Activated naive CD4-positive, alpha-beta T cell treated with anti-CD3 and anti-CD28 coated beads, Interleukin-2, amount 10 ng/mL, durations not matched to agents 7 days and 5 days (primary cell): Measurements from ENCODE around the gene TRAPPC12.
A peak's percentile ranks its signal among the peaks of the same experiment; 100 is the strongest.
"Not testable (repeated sequence)": the region's sequence is repeated elsewhere in the genome, so short reads cannot be mapped to it uniquely, and the experiment has no call there.

ENCODE experiments used
- CTCF ChIA-PET: fragments of 350-600 bp; sonication (Branson Sonifier 250); formaldehyde crosslinking; loops from one replicate; lab custom pipeline; 2021; ENCODE audit warnings: antibody characterized with exemption; lab: Charles Lee
- DNase-seq: peaks from one replicate; pipeline ENCODE4 v3.0.0-alpha.2; 2020
- H3K27ac Mint-ChIP-seq: one replicate; pipeline ENCODE4 v1.8.0; 2021; ENCODE audit warnings: mild to moderate bottlenecking, moderate library complexity, mixed read lengths
- H3K27me3 Mint-ChIP-seq: one replicate; pipeline ENCODE4 v1.8.0; 2021; ENCODE audit warnings: mild to moderate bottlenecking, mixed read lengths
- H3K36me3 Mint-ChIP-seq: one replicate; pipeline ENCODE4 v1.8.0; 2021; ENCODE audit warnings: mixed read lengths
- H3K4me1 Mint-ChIP-seq: one replicate; pipeline ENCODE4 v1.8.0; 2021; ENCODE audit warnings: mixed read lengths
- H3K4me3 Mint-ChIP-seq: one replicate; pipeline ENCODE4 v1.8.0; 2021; ENCODE audit warnings: mild to moderate bottlenecking, moderate library complexity, mixed read lengths
- H3K9me3 Mint-ChIP-seq: one replicate; pipeline ENCODE4 v1.8.0; 2021; ENCODE audit warnings: mixed read lengths

The TRAPPC12 gene

DNA sequence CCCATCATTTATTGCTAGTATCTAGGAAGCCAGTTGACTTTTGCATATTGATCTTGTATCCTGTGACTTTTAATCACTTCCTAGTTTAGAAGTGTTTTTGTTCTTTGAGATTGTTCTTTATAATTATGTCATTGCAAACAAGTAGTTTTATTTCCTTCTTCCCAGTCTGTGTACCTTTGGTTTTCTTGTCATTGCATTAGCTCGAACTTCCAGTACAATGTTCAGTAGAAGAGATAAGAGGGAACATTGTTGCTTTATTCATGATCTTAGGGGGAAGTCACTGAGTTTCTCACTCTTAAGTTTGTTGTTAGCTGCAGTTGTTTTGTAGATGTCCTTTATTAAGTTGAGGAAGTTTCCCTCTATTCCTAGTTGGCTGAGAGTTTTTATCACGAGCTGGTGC, 61.0 kb downstream of the TRAPPC12 start:
- CTCF ChIA-PET, result interaction anchor here (0.7 to 5.1 kb wide), 2 partner anchors 17 to 708 kb away, joined by 3 to 33 read pairs; no protein-coding TSS in a partner anchor
- Mint-ChIP-seq H3K4me3 (no peak overlapping the region), H3K36me3 (peaks cover 2% of the 10 kb centered on the region), H3K27me3 (no peaks in the 10 kb centered on the region), H3K27ac (no peak overlapping the region), H3K9me3 (no peaks in the 10 kb centered on the region), H3K4me1 (peaks cover 2% of the 10 kb centered on the region)
- no peak for DNase-seq

DNA sequence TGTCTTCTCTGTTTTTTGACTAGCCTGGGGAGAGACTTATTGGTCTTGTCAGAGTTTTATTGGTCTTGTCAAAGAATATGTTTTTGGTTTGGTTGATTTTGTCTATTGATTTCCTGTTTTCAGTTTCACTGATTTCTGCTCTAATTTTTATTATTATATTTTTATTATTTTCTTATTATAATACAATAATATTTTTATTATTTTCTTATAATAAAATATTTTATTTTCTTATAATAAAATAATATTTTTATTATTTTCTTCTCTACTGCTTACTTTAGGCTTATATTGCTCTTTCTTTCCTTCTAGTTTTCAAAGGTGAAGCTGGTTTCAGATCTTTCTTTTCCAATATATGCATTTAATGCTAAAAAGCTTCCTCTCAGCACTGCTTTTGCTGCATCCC, 62.0 kb downstream of the TRAPPC12 start:
- CTCF ChIA-PET, result interaction anchor here (2.1 to 5.1 kb wide), 2 partner anchors 18 to 21 kb away, joined by 8 to 33 read pairs; no protein-coding TSS in a partner anchor
- no peak for DNase-seq
- H3K36me3 Mint-ChIP-seq, result peaks cover 11% of the 10 kb centered on the region
- H3K4me1 Mint-ChIP-seq, result peaks cover 2% of the 10 kb centered on the region
- no peak overlapping the region for H3K4me3 Mint-ChIP-seq
- H3K27me3 Mint-ChIP-seq, result no peaks in the 10 kb centered on the region
- H3K9me3 Mint-ChIP-seq, result no peaks in the 10 kb centered on the region
- H3K27ac Mint-ChIP-seq, result no peak overlapping the region

- Mint-ChIP-seq H3K9me3 (no peaks in the 10 kb centered on the region), H3K4me1 (peaks cover 2% of the 10 kb centered on the region), H3K4me3 (no peak overlapping the region), H3K27ac (no peak overlapping the region), H3K36me3 (peaks cover 13% of the 10 kb centered on the region), H3K27me3 (no peaks in the 10 kb centered on the region)
- no peak for DNase-seq
- CTCF ChIA-PET, result interaction anchor here (2.1 to 5.1 kb wide), 2 partner anchors 19 to 20 kb away, joined by 8 to 33 read pairs; no protein-coding TSS in a partner anchor
Observed at GRCh38 chr2:3442185-3442584, 62.7 kb downstream of the TRAPPC12 start.

GRCh38 chr2:3443083-3443482, 63.6 kb downstream of the TRAPPC12 start:
- H3K9me3 Mint-ChIP-seq, result no peaks in the 10 kb centered on the region
- peaks cover 2% of the 10 kb centered on the region for H3K4me1 Mint-ChIP-seq
- DNase-seq, result no peak
- H3K27me3 Mint-ChIP-seq, result no peaks in the 10 kb centered on the region
- no peak overlapping the region for H3K27ac Mint-ChIP-seq
- no peak overlapping the region for H3K4me3 Mint-ChIP-seq
- CTCF ChIA-PET, result interaction anchor here (2.1 to 5.1 kb wide), 2 partner anchors 19 to 20 kb away, joined by 8 to 33 read pairs; no protein-coding TSS in a partner anchor
- H3K36me3 Mint-ChIP-seq, result peaks cover 15% of the 10 kb centered on the region

GRCh38 chr2:3443506-3444084, 64.1 kb downstream of the TRAPPC12 start:
- H3K27me3 Mint-ChIP-seq, result no peaks in the 10 kb centered on the region
- H3K27ac Mint-ChIP-seq, result no peak overlapping the region
- peaks cover 2% of the 10 kb centered on the region for H3K4me1 Mint-ChIP-seq
- H3K4me3 Mint-ChIP-seq, result no peak overlapping the region
- DNase-seq, result no peak
- peaks cover 15% of the 10 kb centered on the region for H3K36me3 Mint-ChIP-seq
- CTCF ChIA-PET, result interaction anchor here (2.1 to 5.1 kb wide), 2 partner anchors 19 to 20 kb away, joined by 8 to 33 read pairs; no protein-coding TSS in a partner anchor
- H3K9me3 Mint-ChIP-seq, result no peaks in the 10 kb centered on the region

DNA sequence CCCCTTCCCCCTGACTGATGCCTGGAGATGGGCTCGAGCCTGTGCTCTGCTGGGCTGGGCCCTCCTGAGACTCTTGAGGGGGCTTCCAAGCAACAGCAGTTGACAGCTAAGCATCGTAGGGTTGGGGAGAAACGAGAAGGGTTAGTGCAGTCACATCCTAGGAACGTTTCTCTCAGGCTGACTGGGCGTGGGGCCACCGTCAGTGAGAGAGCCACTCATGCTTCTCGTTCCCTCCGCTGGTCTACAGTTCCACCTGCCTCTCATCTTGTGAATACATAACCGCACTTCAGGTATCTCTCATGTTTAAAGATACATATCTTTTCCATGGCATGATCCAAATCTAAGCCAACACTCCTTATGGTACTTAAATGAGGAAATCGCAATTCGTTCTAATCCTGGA, 66.4 kb downstream of the TRAPPC12 start:
- peaks cover 19% of the 10 kb centered on the region for H3K36me3 Mint-ChIP-seq
- no peak for DNase-seq
- H3K27ac Mint-ChIP-seq, result no peak overlapping the region
- peaks cover 2% of the 10 kb centered on the region for H3K4me1 Mint-ChIP-seq
- no peak overlapping the region for H3K4me3 Mint-ChIP-seq
- no peaks in the 10 kb centered on the region for H3K27me3 Mint-ChIP-seq
- CTCF ChIA-PET, result interaction anchor here (2.3 kb wide), 1 partner anchor 15 kb away, joined by 10 read pairs; no protein-coding TSS in a partner anchor
- no peaks in the 10 kb centered on the region for H3K9me3 Mint-ChIP-seq

- Mint-ChIP-seq H3K27me3 (no peaks in the 10 kb centered on the region), H3K36me3 (peaks cover 21% of the 10 kb centered on the region), H3K4me3 (no peak overlapping the region), H3K9me3 (no peaks in the 10 kb centered on the region), H3K27ac (no peak overlapping the region), H3K4me1 (no peaks in the 10 kb centered on the region)
- DNase-seq, result no peak
- CTCF ChIA-PET, result interaction anchor here (2.3 kb wide), 1 partner anchor 15 kb away, joined by 10 read pairs; no protein-coding TSS in a partner anchor
Observed at GRCh38 chr2:3446381-3446780, 66.9 kb downstream of the TRAPPC12 start.

DNA sequence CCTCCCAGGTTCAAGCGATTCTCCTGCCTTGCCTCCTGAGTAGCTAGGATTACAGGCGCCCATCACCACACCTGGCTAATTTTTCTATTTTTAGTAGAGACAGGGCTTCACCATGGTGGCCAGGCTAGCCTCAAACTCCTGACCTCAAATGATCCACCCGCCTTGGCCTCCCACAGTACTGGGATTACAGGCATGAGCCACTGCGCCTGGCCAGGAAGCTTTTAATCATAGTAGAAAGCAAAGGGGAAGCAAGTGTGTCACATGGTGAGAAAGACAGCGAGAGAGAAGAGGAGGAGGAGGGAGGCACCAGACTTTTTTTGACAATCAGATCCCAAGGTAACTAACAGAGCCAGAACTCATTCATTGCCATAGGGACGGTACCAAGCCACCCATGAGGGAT, 67.7 kb downstream of the TRAPPC12 start:
- not testable (repeated sequence) for DNase-seq
- H3K36me3 Mint-ChIP-seq, result peaks cover 21% of the 10 kb centered on the region
- CTCF ChIA-PET, result interaction anchor here (2.3 kb wide), 1 partner anchor 14 kb away, joined by 10 read pairs; no protein-coding TSS in a partner anchor

GRCh38 chr2:3447789-3448317, 68.4 kb downstream of the TRAPPC12 start:
- CTCF ChIA-PET, result interaction anchor here (0.7 kb wide), 1 partner anchor 1595 kb away, joined by 3 read pairs; no protein-coding TSS in a partner anchor
- Mint-ChIP-seq H3K27ac (no peak overlapping the region), H3K4me1 (no peaks in the 10 kb centered on the region), H3K9me3 (no peaks in the 10 kb centered on the region), H3K36me3 (peaks cover 21% of the 10 kb centered on the region), H3K27me3 (no peaks in the 10 kb centered on the region), H3K4me3 (no peak overlapping the region)
- no peak for DNase-seq

More for the DNA sequence above, 67.7 kb downstream of the TRAPPC12 start:
- not testable (repeated sequence) for H3K27ac Mint-ChIP-seq, H3K27me3 Mint-ChIP-seq, H3K9me3 Mint-ChIP-seq, H3K4me3 Mint-ChIP-seq, H3K4me1 Mint-ChIP-seq

- peaks cover 21% of the 10 kb centered on the region for H3K36me3 Mint-ChIP-seq
- DNase-seq, H3K27ac Mint-ChIP-seq, H3K4me3 Mint-ChIP-seq, H3K4me1 Mint-ChIP-seq, H3K9me3 Mint-ChIP-seq, H3K27me3 Mint-ChIP-seq: not testable (repeated sequence)
- CTCF ChIA-PET, result interaction anchor here (0.7 kb wide), 1 partner anchor 1595 kb away, joined by 3 read pairs; no protein-coding TSS in a partner anchor
Observed at GRCh38 chr2:3448441-3448911, 69.0 kb downstream of the TRAPPC12 start.

DNA sequence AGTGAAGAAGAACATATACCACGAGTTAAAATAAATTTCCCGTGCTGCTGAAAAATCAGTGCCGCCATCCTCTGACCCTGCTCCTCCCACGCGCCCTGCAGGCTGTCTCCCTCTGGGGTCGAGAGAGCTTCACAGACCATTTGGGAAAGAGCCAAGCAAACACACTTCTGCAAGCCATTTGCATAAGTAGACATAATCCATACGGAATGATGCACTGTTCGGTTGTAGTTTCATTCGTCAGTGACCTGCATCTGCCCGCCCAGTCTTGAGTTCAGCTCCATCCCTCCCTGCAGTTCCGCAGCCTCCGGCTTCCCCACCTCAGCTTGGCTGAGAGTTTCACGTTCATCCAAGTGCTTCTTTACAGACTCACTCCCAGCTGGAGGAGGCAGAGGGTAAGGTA, 69.6 kb downstream of the TRAPPC12 start:
- Mint-ChIP-seq H3K36me3 (peaks cover 21% of the 10 kb centered on the region), H3K27ac (no peak overlapping the region)
- CTCF ChIA-PET, result no interaction called here

DNA sequence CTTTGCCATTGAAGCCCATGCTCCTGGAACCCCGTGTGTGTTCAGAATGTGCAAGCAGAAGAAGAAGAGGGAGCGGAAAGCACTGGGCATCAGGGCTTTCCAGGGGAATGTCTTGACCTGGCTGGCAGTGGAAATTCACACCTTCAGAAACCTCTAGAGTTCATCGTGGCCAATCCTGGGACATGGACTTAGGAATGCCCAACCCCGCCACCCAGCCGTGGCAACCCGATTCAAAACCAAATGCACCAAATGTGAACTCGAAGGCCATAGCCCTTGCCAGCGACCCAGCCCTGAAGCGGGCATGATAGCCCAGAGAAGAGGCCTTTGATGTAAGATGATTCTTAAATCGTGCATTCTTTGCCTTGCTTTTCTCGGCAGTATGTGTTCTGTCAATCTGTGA, 70.4 kb downstream of the TRAPPC12 start:
- DNase-seq, result no peak
- H3K4me1 Mint-ChIP-seq, result no peaks in the 10 kb centered on the region
- no peak overlapping the region for H3K4me3 Mint-ChIP-seq
- no peaks in the 10 kb centered on the region for H3K9me3 Mint-ChIP-seq
- H3K36me3 Mint-ChIP-seq, result peaks cover 21% of the 10 kb centered on the region
- no peak overlapping the region for H3K27ac Mint-ChIP-seq
- H3K27me3 Mint-ChIP-seq, result no peaks in the 10 kb centered on the region
- CTCF ChIA-PET, result no interaction called here

More for the DNA sequence above, 69.6 kb downstream of the TRAPPC12 start:
- H3K4me1 Mint-ChIP-seq, result no peaks in the 10 kb centered on the region
- no peak for DNase-seq
- no peaks in the 10 kb centered on the region for H3K9me3 Mint-ChIP-seq
- no peak overlapping the region for H3K4me3 Mint-ChIP-seq
- H3K27me3 Mint-ChIP-seq, result no peaks in the 10 kb centered on the region

GRCh38 chr2:3450385-3451010, 71.0 kb downstream of the TRAPPC12 start:
- H3K36me3 Mint-ChIP-seq, result peaks cover 19% of the 10 kb centered on the region
- no peak overlapping the region for H3K4me3 Mint-ChIP-seq
- no peaks in the 10 kb centered on the region for H3K4me1 Mint-ChIP-seq
- no peaks in the 10 kb centered on the region for H3K27me3 Mint-ChIP-seq
- DNase-seq, result no peak
- no peaks in the 10 kb centered on the region for H3K9me3 Mint-ChIP-seq
- CTCF ChIA-PET, result interaction anchor here (1.3 kb wide), 1 partner anchor 11 kb away, joined by 4 read pairs; no protein-coding TSS in a partner anchor
- H3K27ac Mint-ChIP-seq, result no peak overlapping the region

DNA sequence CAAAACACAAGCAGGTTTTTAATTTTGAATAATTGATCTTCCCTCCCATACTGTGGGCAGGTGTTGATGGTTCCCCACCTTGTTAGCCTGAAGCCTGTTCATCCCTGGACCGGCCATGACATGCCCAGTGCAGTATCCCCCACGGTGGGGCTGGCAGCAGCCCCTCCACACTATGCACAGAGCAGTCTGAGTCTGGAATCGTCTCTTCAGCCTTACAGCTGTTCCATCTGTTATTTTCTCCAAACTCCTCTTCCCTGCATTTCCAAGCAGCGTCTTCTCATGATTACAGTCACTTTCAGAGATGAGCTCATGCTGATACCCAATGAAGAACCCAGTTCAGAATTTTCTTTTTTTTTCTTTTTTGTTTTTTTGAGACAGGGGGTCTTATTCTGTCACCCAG, 71.7 kb downstream of the TRAPPC12 start:
- DNase-seq, result no peak
- CTCF ChIA-PET, result interaction anchor here (1.3 kb wide), 1 partner anchor 11 kb away, joined by 4 read pairs; no protein-coding TSS in a partner anchor
- Mint-ChIP-seq H3K27me3 (no peaks in the 10 kb centered on the region), H3K4me3 (no peak overlapping the region), H3K27ac (peak overlapping the region; percentile 28), H3K9me3 (no peaks in the 10 kb centered on the region), H3K36me3 (peaks cover 15% of the 10 kb centered on the region), H3K4me1 (no peaks in the 10 kb centered on the region)
